Measurements from ENCODE around the gene RECQL5.
"Not testable (repeated sequence)": the region's sequence is repeated elsewhere in the genome, so short reads cannot be mapped to it uniquely, and the experiment has no call there.

RECQL5 gene

GRCh38 chr17:75645889-75646637 is 20.9 kb downstream of the RECQL5 start:
- no peak for DNase-seq

- DNase-seq, result no peak
Observed at GRCh38 chr17:75645501-75645888, 21.5 kb downstream of the RECQL5 start.

- DNase-seq, result no peak
Observed at GRCh38 chr17:75643643-75644017, 23.3 kb downstream of the RECQL5 start.

- DNase-seq, result no peak
Observed at GRCh38 chr17:75642784-75643642, 23.9 kb downstream of the RECQL5 start.

GRCh38 chr17:75642182-75642783 is 24.7 kb downstream of the RECQL5 start:
- no peak for DNase-seq

- DNase-seq, result no peak
Observed at GRCh38 chr17:75641343-75641742, 25.6 kb downstream of the RECQL5 start.

GRCh38 chr17:75640556-75641119 is 26.3 kb downstream of the RECQL5 start:
- no peak for DNase-seq

- DNase-seq, result no peak
Observed at GRCh38 chr17:75639771-75640555, 27.0 kb downstream of the RECQL5 start.

GRCh38 chr17:75639327-75639726 is 27.6 kb downstream of the RECQL5 start:
- no peak for DNase-seq

- no peak for DNase-seq
Observed at GRCh38 chr17:75638893-75639292, 28.1 kb downstream of the RECQL5 start.

GRCh38 chr17:75638039-75638438 is 28.9 kb downstream of the RECQL5 start:
- DNase-seq, result not testable (repeated sequence)

- DNase-seq, result no peak
Observed at GRCh38 chr17:75637551-75637950, 29.4 kb downstream of the RECQL5 start.

GRCh38 chr17:75637143-75637538 is 29.8 kb downstream of the RECQL5 start:
- no peak for DNase-seq

- DNase-seq, result no peak
Observed at GRCh38 chr17:75636381-75637142, 30.4 kb downstream of the RECQL5 start.

- DNase-seq, result no peak
Observed at GRCh38 chr17:75635610-75636202, 31.2 kb downstream of the RECQL5 start.

GRCh38 chr17:75634754-75635609 is 32.0 kb downstream of the RECQL5 start:
- no peak for DNase-seq

GRCh38 chr17:75634376-75634740 is 32.6 kb downstream of the RECQL5 start:
- no peak for DNase-seq

GRCh38 chr17:75633486-75634375 is 33.2 kb downstream of the RECQL5 start:
- DNase-seq, result peak; percentile 79

GRCh38 chr17:75632863-75633485 is 34.0 kb downstream of the RECQL5 start, which contains the start of gene SMIM5:
TSS of gene SMIM5 (plus strand) at chr17:75633434. CDS start at chr17:75640202, 6,768 bp downstream.
- peak; percentile 79 for DNase-seq
